DND-41 (cell line): ENCODE data around the gene TTC4.

Source experiments
- EZH2 ChIP-seq: IDR thresholded peaks from 3 replicates; pipeline ENCODE4 v1.6.1; 2012; ENCODE audit warnings: borderline replicate concordance, low read depth, mild to moderate bottlenecking, moderate library complexity, low read length, inconsistent platforms; ENCODE audit not compliant: severe bottlenecking
- TF ChIP-seq, protein P1 (sequence below): IDR thresholded peaks from 2 replicates; pipeline ENCODE4 v1.5.1; 2012; ENCODE audit warnings: borderline replicate concordance, low read length, moderate library complexity, mild to moderate bottlenecking; ENCODE audit not compliant: poor library complexity, severe bottlenecking; ENCODE audit errors: extremely low read depth

DNA sequence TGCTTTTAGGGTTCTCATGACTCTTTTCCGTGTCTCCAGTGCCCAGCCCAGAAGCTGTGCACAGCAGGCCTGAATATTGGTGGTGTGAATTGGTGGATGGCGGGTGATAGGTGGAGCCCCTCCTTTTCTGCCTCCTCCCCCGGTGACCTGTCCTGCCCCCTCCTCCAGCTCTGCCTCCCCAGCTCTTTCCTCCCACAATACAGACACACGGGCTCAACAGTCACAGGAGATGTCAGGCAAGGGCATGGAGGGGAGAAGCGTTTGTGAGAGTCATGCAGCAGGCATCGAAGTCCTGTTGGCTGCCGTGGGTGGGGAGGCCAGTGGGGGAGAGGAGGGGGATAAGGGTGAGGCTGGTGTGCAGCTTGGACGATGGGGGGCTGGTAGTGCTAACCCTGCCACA is 17.3 kb upstream of the TTC4 start:
- TF ChIP-seq, protein P1, sequence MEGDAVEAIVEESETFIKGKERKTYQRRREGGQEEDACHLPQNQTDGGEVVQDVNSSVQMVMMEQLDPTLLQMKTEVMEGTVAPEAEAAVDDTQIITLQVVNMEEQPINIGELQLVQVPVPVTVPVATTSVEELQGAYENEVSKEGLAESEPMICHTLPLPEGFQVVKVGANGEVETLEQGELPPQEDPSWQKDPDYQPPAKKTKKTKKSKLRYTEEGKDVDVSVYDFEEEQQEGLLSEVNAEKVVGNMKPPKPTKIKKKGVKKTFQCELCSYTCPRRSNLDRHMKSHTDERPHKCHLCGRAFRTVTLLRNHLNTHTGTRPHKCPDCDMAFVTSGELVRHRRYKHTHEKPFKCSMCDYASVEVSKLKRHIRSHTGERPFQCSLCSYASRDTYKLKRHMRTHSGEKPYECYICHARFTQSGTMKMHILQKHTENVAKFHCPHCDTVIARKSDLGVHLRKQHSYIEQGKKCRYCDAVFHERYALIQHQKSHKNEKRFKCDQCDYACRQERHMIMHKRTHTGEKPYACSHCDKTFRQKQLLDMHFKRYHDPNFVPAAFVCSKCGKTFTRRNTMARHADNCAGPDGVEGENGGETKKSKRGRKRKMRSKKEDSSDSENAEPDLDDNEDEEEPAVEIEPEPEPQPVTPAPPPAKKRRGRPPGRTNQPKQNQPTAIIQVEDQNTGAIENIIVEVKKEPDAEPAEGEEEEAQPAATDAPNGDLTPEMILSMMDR, result no peak
- TF ChIP-seq EZH2, result no peak
